ENCODE data around the gene NIM1K.

DNA sequence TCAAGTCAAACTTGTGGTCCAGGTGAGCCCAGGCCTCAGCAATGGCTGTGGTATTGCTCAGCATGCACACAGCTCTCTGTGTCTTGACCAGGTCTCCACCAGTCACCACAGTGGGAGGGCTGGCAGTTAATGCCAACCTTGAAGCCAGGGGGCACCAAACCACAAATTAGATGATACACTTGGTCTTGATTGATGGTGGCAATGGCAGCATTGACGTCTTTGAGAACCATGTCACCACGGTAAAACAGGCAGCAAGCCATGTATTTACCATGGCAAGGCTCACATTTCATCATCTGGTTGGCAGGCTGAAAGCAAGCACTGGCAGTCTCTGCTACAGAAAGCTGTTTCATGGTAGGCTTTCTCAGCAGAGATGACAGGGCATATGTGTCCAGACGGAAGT is 40.0 kb downstream of the NIM1K start:
- no peak for TF ChIP-seq EZH2phosphoT487 (IDR thresholded peaks at IDR 0.05; ENCODE audit: low read depth)
- TF ChIP-seq, protein P1, sequence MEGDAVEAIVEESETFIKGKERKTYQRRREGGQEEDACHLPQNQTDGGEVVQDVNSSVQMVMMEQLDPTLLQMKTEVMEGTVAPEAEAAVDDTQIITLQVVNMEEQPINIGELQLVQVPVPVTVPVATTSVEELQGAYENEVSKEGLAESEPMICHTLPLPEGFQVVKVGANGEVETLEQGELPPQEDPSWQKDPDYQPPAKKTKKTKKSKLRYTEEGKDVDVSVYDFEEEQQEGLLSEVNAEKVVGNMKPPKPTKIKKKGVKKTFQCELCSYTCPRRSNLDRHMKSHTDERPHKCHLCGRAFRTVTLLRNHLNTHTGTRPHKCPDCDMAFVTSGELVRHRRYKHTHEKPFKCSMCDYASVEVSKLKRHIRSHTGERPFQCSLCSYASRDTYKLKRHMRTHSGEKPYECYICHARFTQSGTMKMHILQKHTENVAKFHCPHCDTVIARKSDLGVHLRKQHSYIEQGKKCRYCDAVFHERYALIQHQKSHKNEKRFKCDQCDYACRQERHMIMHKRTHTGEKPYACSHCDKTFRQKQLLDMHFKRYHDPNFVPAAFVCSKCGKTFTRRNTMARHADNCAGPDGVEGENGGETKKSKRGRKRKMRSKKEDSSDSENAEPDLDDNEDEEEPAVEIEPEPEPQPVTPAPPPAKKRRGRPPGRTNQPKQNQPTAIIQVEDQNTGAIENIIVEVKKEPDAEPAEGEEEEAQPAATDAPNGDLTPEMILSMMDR (IDR thresholded peaks at IDR 0.05; ENCODE audit: low read depth, low read length): peak; percentile 57

Measured in OCI-LY3 (cell line).